Breast epithelium (tissue), 4 donors: ENCODE measurements around the gene PTPN14. TPM values are rescaled to one million over a fixed set of nuclear protein-coding genes. Genes with fewer than 3 reads are reported as not detected.

Source experiments
- DNase-seq, 2 donors: peaks; one replicate each; pipeline ENCODE4 v3.0.0-alpha.2; 2019; ENCODE audit warnings: low spot score in 2 of 2
- H3K27ac ChIP-seq, 2 donors: fragments of 200-600 bp; sonication (generic) in 1 of 2; one replicate each; pipeline ENCODE4 v1.5.1; 2016 to 2019; ENCODE audit warnings: mild to moderate bottlenecking in 1 of 2
- H3K27me3 ChIP-seq, 2 donors: fragments of 200-600 bp; sonication (generic) in 1 of 2; one replicate each; pipeline versions ENCODE4 v1.5.1 to v1.6.0; 2017 to 2019; ENCODE audit warnings: control low read depth in 1 of 2, mild to moderate bottlenecking in 1 of 2
- H3K36me3 ChIP-seq: fragments of 200-600 bp; one replicate; pipeline ENCODE4 v1.5.1; 2019
- H3K4me1 ChIP-seq, 2 donors: fragments of 200-600 bp; sonication (generic); one replicate each; pipeline ENCODE4 v1.5.1; 2016 to 2019; ENCODE audit warnings: control low read depth in 1 of 2
- H3K4me3 ChIP-seq, 3 donors: fragments of 200-600 bp; sonication (generic); 1 replicate in 2 of 3; 2 replicates in 1 of 3; pipeline ENCODE4 v1.5.1; 2016 to 2019; ENCODE audit warnings: mild to moderate bottlenecking in 3 of 3, moderate library complexity in 2 of 3
- H3K9me3 ChIP-seq, 2 donors: fragments of 200-600 bp; sonication (generic) in 1 of 2; one replicate each; pipeline ENCODE4 v1.5.1; 2016 to 2019; ENCODE audit warnings: control low read depth in 1 of 2
- CTCF ChIP-seq, 3 donors: fragments of 450-650 bp; IDR thresholded peaks; one replicate each; pipeline ENCODE4 v1.5.1; 2016 to 2017; ENCODE audit warnings: antibody characterized with exemption in 3 of 3, mild to moderate bottlenecking in 3 of 3, moderate library complexity in 3 of 3
- POLR2A ChIP-seq: fragments of 450-650 bp; IDR thresholded peaks from one replicate; pipeline ENCODE4 v1.6.1; 2016; ENCODE audit warnings: antibody characterized with exemption, mild to moderate bottlenecking, moderate library complexity
- POLR2AphosphoS5 ChIP-seq, 3 donors: sonication (generic); formaldehyde crosslinking; IDR thresholded peaks; one replicate each; pipeline ENCODE4 v1.6.1; 2017; ENCODE audit warnings: antibody characterized with exemption in 3 of 3
- intact Hi-C: fragments of 100-400 bp; cut with DNase I; formaldehyde crosslinking; loops from one replicate; pipeline ENCODE4 v1.15.1; 2023; ENCODE audit warnings: low total_unique reads
- total RNA-seq, 3 donors: library from RNA; depleted of rRNA; stranded (reverse); fragments of >200 nt; gene quantifications; one replicate each; pipeline ENCODE4 v1.1.0, GENCODE V29; 2016

PTPN14 gene
- total RNA-seq, 3 donors from 2014 or later: 30.4 to 57.4 (median 49.5) TPM

GRCh38 chr1:214324896-214325800, 226.3 kb downstream of the PTPN14 start:
- H3K9me3 ChIP-seq: no peaks in the 10 kb centered on the region
- no peaks in the 10 kb centered on the region for H3K4me1 ChIP-seq
- no peak for TF ChIP-seq CTCF (IDR thresholded peaks at IDR 0.05)
- no peak for TF ChIP-seq POLR2AphosphoS5 (IDR thresholded peaks at IDR 0.05)
- TF ChIP-seq POLR2A: no peak
- H3K4me3 ChIP-seq: no peak overlapping the region
- no peaks in the 10 kb centered on the region for H3K27me3 ChIP-seq
- DNase-seq: no peak
- H3K27ac ChIP-seq: no peak overlapping the region
- no peaks in the 10 kb centered on the region for H3K36me3 ChIP-seq
- intact Hi-C loops: loop anchor here (10.0 kb wide), 1 partner anchor 60 kb away; no protein-coding TSS in a partner anchor

DNA sequence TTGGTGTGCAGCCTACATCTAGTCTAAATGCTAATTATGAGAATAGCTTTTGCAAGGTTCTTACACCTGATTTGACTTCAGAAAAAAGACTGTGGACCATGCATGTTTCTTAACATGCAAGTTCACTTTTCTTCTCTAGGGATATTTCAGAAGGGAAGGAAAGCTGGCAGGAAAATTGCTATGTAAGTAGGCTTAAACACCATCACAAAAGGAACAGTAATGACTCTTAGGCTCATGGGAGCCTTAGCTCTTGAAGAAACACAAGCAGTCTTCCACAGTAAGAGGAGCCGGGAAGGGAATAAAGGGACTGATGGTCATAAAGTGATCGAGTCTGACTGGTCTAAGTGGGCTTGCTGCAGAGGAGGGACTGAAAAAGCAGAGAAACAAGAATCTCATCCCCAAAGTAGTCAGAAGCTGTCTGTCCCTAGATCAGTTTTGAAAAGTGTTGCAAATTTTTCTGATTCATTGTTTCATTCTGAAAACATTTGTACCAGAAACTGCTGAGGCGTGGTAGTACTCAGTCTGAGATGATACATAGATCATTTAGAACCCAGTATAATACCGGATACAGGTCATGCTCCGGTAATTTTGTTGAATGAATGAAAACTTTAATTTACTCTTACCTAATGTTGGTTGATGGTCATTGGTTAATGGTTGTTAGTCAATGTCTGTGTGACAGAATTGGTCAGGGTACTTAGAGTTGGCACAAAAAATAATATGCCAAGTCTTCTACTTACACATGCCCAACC, 229.5 kb downstream of the PTPN14 start:
- intact Hi-C loops: loop anchor here (10.0 kb wide), 1 partner anchor 57 kb away; no protein-coding TSS in a partner anchor
- Histone ChIP-seq H3K27ac (no peak overlapping the region), H3K4me3 (no peak overlapping the region), H3K4me1 (no peaks in the 10 kb centered on the region), H3K27me3 (no peaks in the 10 kb centered on the region), H3K36me3 (no peaks in the 10 kb centered on the region), H3K9me3 (no peaks in the 10 kb centered on the region)
- TF ChIP-seq POLR2A: no peak
- TF ChIP-seq CTCF (IDR thresholded peaks at IDR 0.05): no peak
- no peak for TF ChIP-seq POLR2AphosphoS5 (IDR thresholded peaks at IDR 0.05)
- no peak for DNase-seq

GRCh38 chr1:214319938-214320337, 231.5 kb downstream of the PTPN14 start:
- Histone ChIP-seq H3K27ac (no peak overlapping the region), H3K4me3 (no peak overlapping the region), H3K9me3 (no peaks in the 10 kb centered on the region), H3K27me3 (no peaks in the 10 kb centered on the region), H3K36me3 (no peaks in the 10 kb centered on the region), H3K4me1 (no peaks in the 10 kb centered on the region)
- TF ChIP-seq POLR2A (no peak), CTCF (IDR thresholded peaks at IDR 0.05) (no peak), POLR2AphosphoS5 (IDR thresholded peaks at IDR 0.05) (no peak)
- intact Hi-C loops: loop anchor here (10.0 kb wide), 1 partner anchor 55 kb away; no protein-coding TSS in a partner anchor
- DNase-seq: no peak

- TF ChIP-seq POLR2AphosphoS5 (IDR thresholded peaks at IDR 0.05) (no peak), POLR2A (no peak), CTCF (IDR thresholded peaks at IDR 0.05) (no peak)
- Histone ChIP-seq H3K4me1 (no peaks in the 10 kb centered on the region), H3K9me3 (no peaks in the 10 kb centered on the region), H3K27ac (no peak overlapping the region), H3K36me3 (no peaks in the 10 kb centered on the region), H3K4me3 (no peak overlapping the region), H3K27me3 (no peaks in the 10 kb centered on the region)
- no peak for DNase-seq
- intact Hi-C loops: no loop called here
Observed at GRCh38 chr1:214318956-214319736, 232.3 kb downstream of the PTPN14 start.
